ENCODE measurements around the gene PDE6D.

The PDE6D gene

GRCh38 chr2:231780909-231781797, at the start of gene PDE6D:
Gene PDE6D (minus strand): TSS chr2:231781282. CDS start chr2:231781114, 168 bp downstream.
- H3K27ac Mint-ChIP-seq: peak within 1 kb of the TSS; percentile 66

GRCh38 chr2:231821908-231822307, 40.8 kb upstream of the PDE6D start:
- Mint-ChIP-seq H3K4me1 (no peaks in the 10 kb centered on the region), H3K4me3 (no peak overlapping the region), H3K9me3 (peaks cover 21% of the 10 kb centered on the region), H3K27ac (no peak overlapping the region), H3K36me3 (ENCODE audit: low read depth) (no peaks in the 10 kb centered on the region), H3K27me3 (ENCODE audit: low read depth, poor library complexity) (peaks cover 6% of the 10 kb centered on the region)
- TF ChIP-seq, protein P1, sequence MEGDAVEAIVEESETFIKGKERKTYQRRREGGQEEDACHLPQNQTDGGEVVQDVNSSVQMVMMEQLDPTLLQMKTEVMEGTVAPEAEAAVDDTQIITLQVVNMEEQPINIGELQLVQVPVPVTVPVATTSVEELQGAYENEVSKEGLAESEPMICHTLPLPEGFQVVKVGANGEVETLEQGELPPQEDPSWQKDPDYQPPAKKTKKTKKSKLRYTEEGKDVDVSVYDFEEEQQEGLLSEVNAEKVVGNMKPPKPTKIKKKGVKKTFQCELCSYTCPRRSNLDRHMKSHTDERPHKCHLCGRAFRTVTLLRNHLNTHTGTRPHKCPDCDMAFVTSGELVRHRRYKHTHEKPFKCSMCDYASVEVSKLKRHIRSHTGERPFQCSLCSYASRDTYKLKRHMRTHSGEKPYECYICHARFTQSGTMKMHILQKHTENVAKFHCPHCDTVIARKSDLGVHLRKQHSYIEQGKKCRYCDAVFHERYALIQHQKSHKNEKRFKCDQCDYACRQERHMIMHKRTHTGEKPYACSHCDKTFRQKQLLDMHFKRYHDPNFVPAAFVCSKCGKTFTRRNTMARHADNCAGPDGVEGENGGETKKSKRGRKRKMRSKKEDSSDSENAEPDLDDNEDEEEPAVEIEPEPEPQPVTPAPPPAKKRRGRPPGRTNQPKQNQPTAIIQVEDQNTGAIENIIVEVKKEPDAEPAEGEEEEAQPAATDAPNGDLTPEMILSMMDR (IDR thresholded peaks at IDR 0.05): no peak
- no peak for DNase-seq

More at GRCh38 chr2:231780909-231781797, at the start of gene PDE6D:
- peak; percentile 99 for DNase-seq
- H3K27me3 Mint-ChIP-seq (ENCODE audit: low read depth, poor library complexity): peaks cover 3% of the 10 kb centered on the region
- H3K4me1 Mint-ChIP-seq: peaks cover 51% of the 10 kb centered on the region
- H3K9me3 Mint-ChIP-seq: no peaks in the 10 kb centered on the region
- TF ChIP-seq, protein P1 (IDR thresholded peaks at IDR 0.05): no peak
- H3K4me3 Mint-ChIP-seq: peak within 1 kb of the TSS; percentile 96
- H3K36me3 Mint-ChIP-seq (ENCODE audit: low read depth): no peaks in the 10 kb centered on the region

DNA sequence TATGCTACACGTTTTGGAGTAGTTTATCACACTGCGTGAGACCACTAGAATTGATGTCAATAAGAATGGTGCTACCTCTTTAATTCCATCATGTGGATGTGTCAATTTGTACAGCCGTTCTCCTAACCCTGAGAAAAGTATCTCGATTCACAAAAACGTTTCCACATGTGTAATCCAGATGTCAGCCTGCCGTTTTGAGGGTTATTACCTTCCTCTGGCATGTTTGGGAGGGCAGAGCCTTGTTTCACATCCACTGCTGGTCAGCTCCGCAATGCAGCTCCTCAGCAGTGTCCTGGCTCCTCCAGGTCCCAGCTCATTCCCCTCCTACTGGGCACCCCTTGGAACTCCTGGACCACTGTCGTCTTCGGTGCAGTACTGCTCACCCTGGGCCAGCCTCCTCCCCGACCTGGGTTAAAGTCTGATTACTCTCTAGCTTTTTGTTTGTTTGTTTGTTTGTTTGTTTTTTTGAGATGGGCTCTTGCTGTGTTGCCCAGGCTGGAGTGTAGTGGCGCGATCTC, 39.8 kb upstream of the PDE6D start:
- Mint-ChIP-seq H3K36me3 (ENCODE audit: low read depth) (peaks cover 7% of the 10 kb centered on the region), H3K4me1 (no peaks in the 10 kb centered on the region), H3K4me3 (no peak overlapping the region), H3K27me3 (ENCODE audit: low read depth, poor library complexity) (peaks cover 6% of the 10 kb centered on the region), H3K27ac (no peak overlapping the region), H3K9me3 (peaks cover 27% of the 10 kb centered on the region)
- TF ChIP-seq, protein P1 (IDR thresholded peaks at IDR 0.05): no peak
- no peak for DNase-seq

DNA sequence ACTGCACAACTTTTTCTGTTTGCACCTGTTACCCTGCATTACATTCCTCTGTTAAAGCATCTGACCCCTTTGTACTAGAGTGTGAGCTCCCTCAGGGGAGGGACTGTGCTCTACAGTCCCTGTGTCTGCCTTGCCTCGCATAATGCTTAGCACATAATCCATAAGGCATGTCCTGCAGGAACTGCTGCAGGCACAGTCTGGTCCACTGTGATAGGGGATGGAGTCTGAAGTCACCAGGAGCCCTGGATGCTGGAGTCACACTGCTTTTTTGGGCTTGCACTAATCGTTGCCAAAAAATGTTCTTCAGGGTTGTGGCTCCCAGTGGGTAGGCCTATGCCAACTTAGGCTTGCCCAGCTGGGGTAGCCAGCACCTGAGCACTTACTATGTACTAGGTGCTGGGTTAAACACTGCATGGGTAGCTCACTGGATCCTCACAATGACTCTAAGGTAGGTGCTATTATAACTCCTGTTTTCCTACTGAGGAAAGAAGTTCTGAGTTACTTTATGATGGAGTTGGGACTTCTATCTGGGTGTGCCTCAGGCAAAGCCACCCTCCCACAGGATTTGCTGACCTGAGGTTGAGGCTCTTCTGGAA, 38.5 kb upstream of the PDE6D start:
- H3K9me3 Mint-ChIP-seq: peaks cover 35% of the 10 kb centered on the region

DNA sequence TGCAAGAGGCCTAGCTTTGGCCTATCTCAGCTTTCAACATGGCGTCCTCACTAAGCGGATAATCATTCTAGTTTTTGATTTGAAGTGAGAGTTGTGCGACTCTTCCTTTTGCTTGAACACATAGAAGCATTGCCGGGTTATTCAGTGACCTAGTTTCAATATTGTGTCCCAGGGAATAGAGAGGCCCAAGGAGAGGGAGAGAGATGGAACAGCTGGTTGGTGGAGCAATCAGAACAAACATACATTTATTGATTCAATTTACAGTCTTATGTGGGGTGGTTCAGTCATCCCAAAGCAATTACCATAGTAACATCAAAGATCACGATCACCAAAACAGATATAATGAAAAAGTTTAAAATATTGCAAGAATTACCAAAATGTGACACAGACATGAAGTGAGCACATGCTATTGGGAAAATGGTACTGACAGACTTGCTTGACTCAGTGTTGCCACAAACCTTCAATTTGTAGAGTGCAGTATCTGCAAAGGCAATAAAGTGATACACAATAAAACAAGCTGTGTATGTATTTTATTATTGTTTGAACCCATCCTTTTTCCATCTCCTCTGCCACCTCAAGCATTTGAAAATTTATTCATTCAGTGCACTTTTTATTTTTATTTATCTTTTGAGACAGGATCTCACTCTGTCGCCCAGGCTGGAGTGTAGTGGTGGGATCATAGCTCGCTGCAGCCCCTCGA, 35.4 kb upstream of the PDE6D start:
- no peak overlapping the region for H3K4me3 Mint-ChIP-seq
- DNase-seq: no peak
- H3K9me3 Mint-ChIP-seq: peaks cover 27% of the 10 kb centered on the region
- no peak overlapping the region for H3K27ac Mint-ChIP-seq
- H3K27me3 Mint-ChIP-seq (ENCODE audit: low read depth, poor library complexity): peaks cover 3% of the 10 kb centered on the region
- TF ChIP-seq, protein P1 (IDR thresholded peaks at IDR 0.05): no peak
- no peaks in the 10 kb centered on the region for H3K4me1 Mint-ChIP-seq
- H3K36me3 Mint-ChIP-seq (ENCODE audit: low read depth): peaks cover 51% of the 10 kb centered on the region

More for the DNA sequence above, 38.5 kb upstream of the PDE6D start:
- Mint-ChIP-seq H3K4me3 (no peak overlapping the region), H3K27me3 (ENCODE audit: low read depth, poor library complexity) (peaks cover 6% of the 10 kb centered on the region), H3K36me3 (ENCODE audit: low read depth) (peaks cover 20% of the 10 kb centered on the region), H3K4me1 (no peaks in the 10 kb centered on the region), H3K27ac (no peak overlapping the region)
- TF ChIP-seq, protein P1 (IDR thresholded peaks at IDR 0.05): no peak
- DNase-seq: no peak
